H1 (cell line): Measurements from ENCODE around the gene OBSCN.

Experiments
- JUN ChIP-seq: IDR thresholded peaks from 2 replicates; pipeline ENCODE4 v1.6.1; 2011; ENCODE audit warnings: low read depth, mild to moderate bottlenecking, improper control_type of control experiment, low read length
- POLR2A ChIP-seq, 2 experiments: IDR thresholded peaks; 1 replicate in 1 of 2; 2 replicates in 1 of 2; pipeline ENCODE4 v1.6.1; 2011; ENCODE audit warnings: low read depth in 2 of 2, low read length in 2 of 2, mild to moderate bottlenecking in 2 of 2; ENCODE audit errors: control extremely low read depth in 1 of 2
- USF2 ChIP-seq: IDR thresholded peaks from 2 replicates; pipeline ENCODE4 v1.6.1; 2011; ENCODE audit warnings: low read length, improper control_type of control experiment

DNA sequence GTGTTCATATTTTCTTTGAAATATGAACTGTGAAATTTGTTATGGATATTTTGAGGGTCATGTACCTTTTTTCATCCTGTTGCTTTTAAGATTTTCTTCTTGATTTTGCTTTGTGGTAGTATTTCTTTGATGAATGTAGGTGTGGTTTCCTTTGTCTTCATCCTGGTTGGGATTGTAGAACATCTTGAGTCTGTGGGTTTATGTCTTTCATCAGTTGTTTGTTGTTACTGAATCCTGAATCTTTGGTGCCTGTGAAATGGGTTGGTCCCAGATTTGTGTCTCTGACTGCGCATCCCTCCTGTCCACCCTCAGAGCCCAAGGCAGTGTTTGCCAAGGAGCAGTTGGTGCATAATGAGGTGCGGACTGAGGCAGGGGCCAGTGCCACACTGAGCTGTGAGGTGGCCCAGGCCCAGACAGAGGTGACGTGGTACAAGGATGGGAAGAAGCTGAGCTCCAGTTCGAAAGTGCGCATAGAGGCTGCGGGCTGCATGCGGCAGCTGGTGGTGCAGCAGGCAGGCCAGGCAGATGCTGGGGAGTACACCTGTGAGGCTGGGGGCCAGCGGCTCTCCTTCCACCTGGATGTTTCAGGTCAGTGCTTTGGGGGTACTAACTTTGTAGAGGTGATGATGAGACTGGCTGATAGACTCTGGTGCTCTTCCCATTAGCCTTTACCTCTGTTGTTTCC is 38.5 kb downstream of the OBSCN start:
- TF ChIP-seq USF2 (no peak), POLR2A (IDR thresholded peaks at IDR 0.05; ENCODE audit: control extremely low read depth in 1 of 2, low read depth in 2 of 2, low read length in 2 of 2) (no peak), JUN (no peak)
